Stimulated activated CD4-positive, alpha-beta T cell treated with anti-CD3 and anti-CD28 coated beads, Interleukin-2, amount 100 ng/mL, for 4 hours (primary cell): ENCODE measurements around the gene UGT1A7.
"Not testable (repeated sequence)": the region's sequence is repeated elsewhere in the genome, so short reads cannot be mapped to it uniquely, and the experiment has no call there.

Source experiments
- DNase-seq: peaks from one replicate; pipeline ENCODE4 v3.0.0-alpha.2; 2020; ENCODE audit warnings: low read depth

The UGT1A7 gene

DNA sequence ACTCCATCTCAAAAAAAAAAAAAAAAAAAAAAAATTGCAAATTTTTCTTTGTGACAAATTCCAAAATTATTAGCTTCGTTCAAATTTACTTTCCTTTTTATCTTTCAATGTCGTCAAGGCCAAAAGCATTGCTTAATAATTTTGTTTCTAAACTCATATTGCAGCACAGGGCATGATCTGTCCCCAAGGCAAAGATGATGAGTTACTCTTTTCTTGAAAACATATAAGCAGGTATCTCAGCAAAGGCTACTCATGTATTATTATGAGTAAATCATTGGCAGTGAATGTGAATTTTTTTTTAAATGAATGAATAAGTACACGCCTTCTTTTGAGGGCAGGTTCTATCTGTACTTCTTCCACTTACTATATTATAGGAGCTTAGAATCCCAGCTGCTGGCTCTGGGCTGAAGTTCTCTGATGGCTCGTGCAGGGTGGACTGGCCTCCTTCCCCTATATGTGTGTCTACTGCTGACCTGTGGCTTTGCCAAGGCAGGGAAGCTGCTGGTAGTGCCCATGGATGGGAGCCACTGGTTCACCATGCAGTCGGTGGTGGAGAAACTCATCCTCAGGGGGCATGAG, at the start of gene UGT1A7:
Gene UGT1A7, plus strand, starts transcription at position 381 of the 579 bp plus-strand sequence. Its CDS starts 37 bp downstream, at position 418.
- DNase-seq = no peak

- not testable (repeated sequence) for DNase-seq
Observed at GRCh38 chr2:233636306-233636705, 45.4 kb upstream of the UGT1A7 start, which contains the start of gene UGT1A10. TSS of gene UGT1A10 (plus strand) at chr2:233636448. CDS start at chr2:233636523, 75 bp downstream.

GRCh38 chr2:233638836-233639235, 42.9 kb upstream of the UGT1A7 start:
- no peak for DNase-seq

DNA sequence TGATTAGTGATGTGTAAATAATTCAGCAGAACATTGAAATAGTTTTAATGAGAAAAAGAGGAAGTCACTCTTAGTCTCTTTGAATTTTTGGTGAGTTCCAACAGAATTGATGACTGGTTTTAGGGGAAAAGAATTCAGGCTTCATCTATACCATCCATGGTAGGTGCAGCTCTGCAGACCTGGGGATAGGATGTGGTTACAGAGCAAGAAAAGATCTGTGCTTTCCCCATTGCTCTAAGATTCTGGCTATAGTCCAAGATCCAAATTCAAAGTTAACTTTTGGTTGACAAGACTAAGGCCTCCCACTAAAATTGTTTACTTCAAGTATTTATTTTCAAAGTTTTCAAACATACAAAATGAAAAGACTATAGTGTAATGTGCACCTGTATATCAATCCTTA, 41.8 kb upstream of the UGT1A7 start:
- no peak for DNase-seq

- no peak for DNase-seq
Observed at GRCh38 chr2:233643128-233643527, 38.6 kb upstream of the UGT1A7 start.

DNA sequence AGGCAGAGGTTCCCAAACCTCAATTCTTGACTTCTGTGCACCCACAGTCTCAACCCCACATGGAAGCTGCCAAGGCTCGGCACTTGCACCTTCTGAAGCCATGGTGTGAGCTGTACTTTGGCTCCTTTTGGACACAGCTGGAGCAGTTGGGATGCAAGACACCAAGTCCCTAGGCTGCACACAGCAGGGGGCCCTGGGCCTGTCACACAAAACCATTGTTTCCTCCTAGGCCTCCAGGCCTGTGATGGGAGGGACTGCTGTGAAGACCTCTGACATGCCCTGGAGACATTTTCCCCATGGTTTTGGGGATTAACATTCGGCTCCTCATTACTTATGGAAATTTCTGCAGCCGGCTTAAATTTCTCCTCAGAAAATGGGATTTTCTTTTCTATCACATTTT, 35.7 kb upstream of the UGT1A7 start:
- DNase-seq = not testable (repeated sequence)

GRCh38 chr2:233650981-233651380, 30.7 kb upstream of the UGT1A7 start:
- DNase-seq = no peak

DNA sequence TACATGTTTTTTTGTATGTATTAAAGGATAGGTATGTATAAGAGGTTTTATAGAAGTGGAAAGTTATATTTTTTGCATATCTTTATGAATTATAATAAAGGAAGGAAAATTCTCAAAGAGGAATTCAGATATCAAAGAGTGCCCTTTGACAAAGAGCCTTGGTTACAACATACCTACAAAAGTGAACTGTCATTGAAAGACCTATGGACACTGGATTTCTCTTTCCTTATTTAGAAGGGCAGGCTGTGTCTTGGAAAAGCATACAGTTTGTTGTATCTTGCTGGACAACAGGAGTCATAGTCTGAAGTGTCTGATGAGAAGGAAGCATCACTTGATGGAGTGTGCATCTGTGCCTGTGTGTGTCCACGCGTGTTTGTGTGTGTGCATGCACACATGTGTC, 30.3 kb upstream of the UGT1A7 start:
- DNase-seq = no peak

DNA sequence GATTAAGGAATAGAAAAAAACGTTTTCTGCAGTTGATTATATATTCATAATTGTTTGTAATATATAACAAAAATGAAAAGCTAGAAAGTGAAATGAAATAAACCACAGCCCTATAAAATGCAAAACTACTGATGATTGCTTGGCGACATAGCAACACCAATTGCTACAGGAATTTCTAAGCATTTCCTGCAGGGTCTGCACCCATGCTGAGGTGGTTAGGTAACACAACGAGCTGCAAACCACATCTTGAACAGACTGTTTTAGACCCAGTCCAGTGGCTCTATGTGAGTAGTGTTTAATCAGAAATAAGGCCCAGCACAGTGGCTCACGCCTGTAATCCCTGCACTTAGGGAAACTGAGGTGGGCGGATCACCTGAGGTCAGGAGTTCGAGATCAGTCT, 27.2 kb upstream of the UGT1A7 start:
- DNase-seq = no peak

GRCh38 chr2:233655043-233655442, 26.7 kb upstream of the UGT1A7 start:
- no peak for DNase-seq

GRCh38 chr2:233655943-233656342, 25.8 kb upstream of the UGT1A7 start:
- DNase-seq = not testable (repeated sequence)

DNA sequence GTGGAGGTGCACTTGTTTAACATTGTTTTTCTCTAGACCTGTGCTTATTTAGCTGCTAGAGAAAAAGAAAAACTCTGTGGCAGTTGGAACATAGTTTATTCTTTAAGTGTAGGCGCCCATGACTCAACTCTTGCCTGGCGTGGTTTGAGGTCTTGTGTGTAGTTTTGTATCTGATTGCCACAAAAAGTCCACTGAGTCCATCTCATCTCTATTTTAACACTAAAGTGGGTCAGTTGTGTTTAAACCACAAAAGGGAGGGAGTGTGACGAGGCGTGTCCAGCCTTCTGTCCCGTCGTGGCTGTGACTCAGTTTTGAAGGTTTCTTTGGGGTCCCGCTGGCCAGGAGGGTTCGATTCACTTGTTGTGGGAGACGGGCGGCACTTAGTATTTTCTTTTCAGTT, 25.3 kb upstream of the UGT1A7 start:
- DNase-seq = no peak

- no peak for DNase-seq
Observed at GRCh38 chr2:233658610-233659009, 23.1 kb upstream of the UGT1A7 start.

DNA sequence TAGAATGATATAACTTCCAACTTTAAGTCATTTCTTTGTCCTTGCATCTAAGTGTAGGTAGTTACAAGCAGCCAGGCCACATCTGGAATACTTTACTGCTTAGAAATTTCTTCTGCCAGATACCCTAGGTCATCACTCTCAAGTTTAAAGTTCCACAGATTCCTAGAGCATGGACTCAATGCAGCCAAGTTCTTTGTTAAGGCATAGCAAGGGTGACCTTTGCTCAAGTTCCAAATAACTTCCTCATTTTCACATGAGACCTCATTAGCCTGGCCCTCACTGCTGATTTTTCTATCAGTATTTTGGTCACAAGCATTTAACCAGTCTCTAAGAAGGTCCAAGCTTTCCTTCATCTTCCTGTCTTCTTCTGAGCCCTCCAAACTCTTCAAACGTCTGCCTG, 17.8 kb upstream of the UGT1A7 start:
- DNase-seq = no peak

- DNase-seq = no peak
Observed at GRCh38 chr2:233668605-233669260, 13.0 kb upstream of the UGT1A7 start.

DNA sequence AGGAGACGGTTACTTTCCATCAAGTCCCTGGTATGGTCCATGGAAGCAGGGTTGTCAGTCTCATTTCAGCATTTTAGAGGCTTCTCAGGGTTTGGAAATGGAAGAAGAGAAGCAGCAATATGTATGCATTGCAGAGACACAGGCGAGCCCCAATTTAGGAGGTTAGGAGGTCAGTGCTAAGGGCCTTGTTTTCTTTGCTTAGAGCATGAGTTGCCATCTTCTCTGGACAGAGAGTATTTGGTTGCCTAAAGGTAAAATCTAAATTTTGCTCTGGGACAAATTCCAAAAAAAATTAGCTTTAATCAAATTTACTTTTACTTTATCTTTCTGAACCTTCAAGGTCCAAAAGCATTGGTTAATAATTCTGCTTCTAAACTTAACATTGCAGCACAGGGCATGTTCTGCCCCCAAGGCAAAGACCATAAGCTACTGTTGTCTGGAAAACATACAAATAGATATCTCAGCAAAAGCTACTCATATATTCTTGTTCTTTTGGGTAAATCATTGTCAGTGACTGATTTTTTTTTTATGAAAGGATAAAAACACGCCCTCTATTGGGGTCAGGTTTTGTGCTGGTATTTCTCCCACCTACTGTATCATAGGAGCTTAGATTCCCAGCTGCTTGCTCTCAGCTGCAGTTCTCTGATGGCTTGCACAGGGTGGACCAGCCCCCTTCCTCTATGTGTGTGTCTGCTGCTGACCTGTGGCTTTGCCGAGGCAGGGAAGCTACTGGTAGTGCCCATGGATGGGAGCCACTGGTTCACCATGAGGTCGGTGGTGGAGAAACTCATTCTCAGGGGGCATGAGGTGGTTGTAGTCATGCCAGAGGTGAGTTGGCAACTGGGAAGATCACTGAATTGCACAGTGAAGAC, 10.2 kb upstream of the UGT1A7 start, which contains the start of gene UGT1A9:
Gene UGT1A9, plus strand, starts transcription at position 609 of the 872 bp plus-strand sequence. Its CDS starts 37 bp downstream, at position 646.
- no peak for DNase-seq

GRCh38 chr2:233672886-233673285, 8.8 kb upstream of the UGT1A7 start:
- no peak for DNase-seq

GRCh38 chr2:233673896-233674295, 7.8 kb upstream of the UGT1A7 start:
- DNase-seq = no peak

DNA sequence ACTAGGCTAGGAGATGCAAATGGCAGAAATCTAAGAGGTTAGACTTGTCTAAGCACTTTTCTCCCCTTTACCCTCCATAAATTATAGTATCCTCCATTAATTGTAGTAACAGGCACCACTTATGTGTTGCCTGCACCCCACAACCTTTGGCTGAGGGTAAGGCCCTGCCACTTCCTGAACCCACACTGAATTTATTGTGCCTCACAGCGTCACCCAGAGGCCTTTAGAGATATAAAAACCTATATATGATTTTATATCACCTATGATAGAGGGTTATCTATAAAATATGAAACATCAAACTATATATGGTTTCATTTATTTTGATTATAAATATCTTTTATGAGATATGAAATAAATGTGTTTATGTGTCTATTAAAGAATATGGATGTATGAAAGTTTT, 7.4 kb upstream of the UGT1A7 start:
- DNase-seq = no peak

- no peak for DNase-seq
Observed at GRCh38 chr2:233674995-233675394, 6.7 kb upstream of the UGT1A7 start.

DNA sequence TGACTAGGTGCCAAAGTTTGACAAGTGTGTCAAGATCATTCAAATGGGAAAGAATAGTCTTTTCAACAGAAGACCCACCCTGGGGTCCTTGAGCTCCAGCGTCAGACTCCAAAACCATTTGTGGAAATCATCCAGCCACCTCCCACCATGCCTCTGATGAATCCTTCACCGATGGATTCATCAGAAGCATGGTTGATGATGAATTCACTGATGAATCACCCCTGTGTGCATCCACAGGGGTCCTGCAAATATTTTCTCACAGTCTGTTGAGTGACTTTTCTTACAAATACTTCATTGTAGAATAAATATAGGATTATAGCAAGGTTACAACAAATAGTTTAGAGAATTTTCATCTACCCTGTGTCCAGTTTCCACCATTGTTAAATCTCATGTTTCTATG, 5.7 kb upstream of the UGT1A7 start:
- no peak for DNase-seq

GRCh38 chr2:233679196-233679595, 2.5 kb upstream of the UGT1A7 start:
- DNase-seq = no peak
